Calu3 (cell line): ENCODE data around the gene SYNE1. TPM values are rescaled to one million over a fixed set of nuclear protein-coding genes. Genes with fewer than 3 reads are reported as not detected.
"Not testable (repeated sequence)": the region's sequence is repeated elsewhere in the genome, so short reads cannot be mapped to it uniquely, and the experiment has no call there.

Source experiments
- Bru-seq: library from RNA; stranded (reverse); fragments of 400-500 nt; gene quantifications from one replicate; lab custom pipeline; 2021; lab: Mats Ljungman, UMichigan
- BruChase-seq, 2 experiments: library from RNA; stranded (reverse); fragments of 400-500 nt; gene quantifications; one replicate each; lab custom pipeline; 2021; lab: Mats Ljungman, UMichigan
- BruUV-seq: library from RNA; stranded (reverse); fragments of 400-500 nt; replicated peaks from 2 replicates; lab custom pipeline; 2021; lab: Mats Ljungman, UMichigan
- CTCF ChIA-PET: fragments of 300-600 bp; sonication (Branson Sonifier 250); formaldehyde crosslinking; loops from one replicate; lab custom pipeline; 2022; ENCODE audit warnings: antibody characterized with exemption; lab: Charles Lee
- DNase-seq: peaks from one replicate; pipeline ENCODE4 v3.0.0; 2022
- H3K27ac Mint-ChIP-seq: one replicate; pipeline ENCODE4 v1.8.0; 2022; ENCODE audit warnings: mixed read lengths; ENCODE audit not compliant: unreplicated experiment
- H3K27me3 Mint-ChIP-seq: one replicate; pipeline ENCODE4 v1.8.0; 2022; ENCODE audit warnings: mixed read lengths; ENCODE audit not compliant: unreplicated experiment
- H3K36me3 Mint-ChIP-seq: one replicate; pipeline ENCODE4 v1.8.0; 2022; ENCODE audit warnings: mild to moderate bottlenecking, moderate library complexity, mixed read lengths; ENCODE audit not compliant: insufficient read depth, unreplicated experiment
- H3K4me1 Mint-ChIP-seq: one replicate; pipeline ENCODE4 v1.8.0; 2022; ENCODE audit warnings: mild to moderate bottlenecking, low read depth, mixed read lengths; ENCODE audit not compliant: unreplicated experiment
- H3K4me3 Mint-ChIP-seq: one replicate; pipeline ENCODE4 v1.8.0; 2022; ENCODE audit warnings: mild to moderate bottlenecking, low read depth, moderate library complexity, mixed read lengths; ENCODE audit not compliant: unreplicated experiment
- H3K9me3 Mint-ChIP-seq: one replicate; pipeline ENCODE4 v1.8.0; 2022; ENCODE audit warnings: low read depth, mixed read lengths; ENCODE audit not compliant: unreplicated experiment
- CTCF ChIP-seq: fragments of 200-600 bp; IDR thresholded peaks from one replicate; pipeline ENCODE4 v1.8.0; 2022; ENCODE audit warnings: antibody characterized with exemption; ENCODE audit not compliant: unreplicated experiment
- intact Hi-C: fragments of 100-400 bp; cut with micrococcal nuclease; formaldehyde crosslinking; loops from one replicate; pipeline ENCODE4 v1.10.0; 2022; ENCODE audit not compliant: unreplicated experiment
- long read RNA-seq: library from polyadenylated mRNA; stranded (forward); transcript quantifications from one replicate; pipeline ENCODE4 v2.0.0, GENCODE V29; 2022
- total RNA-seq: library from RNA; stranded (reverse); gene quantifications from 2 replicates; pipeline ENCODE4 v1.2.3, GENCODE V29; 2022

The SYNE1 gene
- 28.1 and 41.1 TPM in 2 replicates for total RNA-seq
- Bru-seq, nascent RNA, result percentile 49 among the genes with signal in this experiment
- percentile 45 among the genes with signal in this experiment for BruChase-seq, experiment 1, labeled RNA remaining after a 6-hour chase
- BruChase-seq, experiment 2, labeled RNA remaining after a 2-hour chase, result percentile 39 among the genes with signal in this experiment
- long read RNA-seq, partial matches to known transcripts, result 2 of 6 reads
- long read RNA-seq, other reads (novel, unspliced or antisense), result 2 of 6 reads

- no peaks in the 10 kb centered on the region for H3K9me3 Mint-ChIP-seq
- DNase-seq, result no peak
- no peak within 1 kb of the TSS for H3K27ac Mint-ChIP-seq
- TF ChIP-seq CTCF, result no peak
- CTCF ChIA-PET, result no interaction called here
- no TSS peak for BruUV-seq
- intact Hi-C loops, result no loop called here
- peaks cover 6% of the 10 kb centered on the region for H3K36me3 Mint-ChIP-seq
- H3K4me3 Mint-ChIP-seq, result peak within 1 kb of the TSS; percentile 71
- peaks cover 26% of the 10 kb centered on the region for H3K27me3 Mint-ChIP-seq
- no peaks in the 10 kb centered on the region for H3K4me1 Mint-ChIP-seq
These were observed at the start of gene SYNE1 for GRCh38 chr6:152637296-152638047. Gene SYNE1, minus strand, starts transcription at chr6:152637362. Its CDS starts 9,031 bp downstream, at chr6:152628331.

GRCh38 chr6:152685819-152686218 is 48.7 kb upstream of the SYNE1 start:
- H3K27ac Mint-ChIP-seq, result no peak overlapping the region
- CTCF ChIA-PET, result no interaction called here
- no peak overlapping the region for H3K4me3 Mint-ChIP-seq
- BruUV-seq, result no TSS peak
- no peaks in the 10 kb centered on the region for H3K27me3 Mint-ChIP-seq
- H3K4me1 Mint-ChIP-seq, result no peaks in the 10 kb centered on the region
- intact Hi-C loops, result no loop called here
- no peaks in the 10 kb centered on the region for H3K9me3 Mint-ChIP-seq
- no peak for TF ChIP-seq CTCF
- H3K36me3 Mint-ChIP-seq, result no peaks in the 10 kb centered on the region
- no peak for DNase-seq

- H3K27ac Mint-ChIP-seq, intact Hi-C loops, H3K9me3 Mint-ChIP-seq, H3K4me3 Mint-ChIP-seq, H3K27me3 Mint-ChIP-seq, CTCF ChIA-PET, H3K36me3 Mint-ChIP-seq, H3K4me1 Mint-ChIP-seq, DNase-seq, BruUV-seq: not testable (repeated sequence)
These were observed 45.8 kb upstream of the SYNE1 start for GRCh38 chr6:152682935-152683334.

DNA sequence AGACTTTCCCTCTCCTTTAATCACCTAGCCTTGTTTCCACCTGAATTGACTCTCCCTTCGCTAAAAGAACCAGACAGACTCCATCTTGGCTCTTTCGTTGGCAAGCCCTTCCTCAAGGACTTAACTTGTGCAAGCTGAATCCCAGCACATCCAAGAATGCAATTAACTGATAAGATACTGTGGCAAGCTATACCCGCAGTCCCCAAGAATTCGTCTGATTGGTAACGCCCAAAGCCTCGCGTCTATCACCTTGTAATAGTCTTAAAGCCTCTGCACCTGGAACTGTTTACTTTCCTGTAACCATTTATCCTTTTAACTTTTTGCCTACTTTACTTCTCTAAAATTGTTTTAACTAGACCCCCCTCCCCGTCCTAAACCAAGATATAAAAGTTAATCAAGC is 45.0 kb upstream of the SYNE1 start:
- Mint-ChIP-seq H3K4me1 (no peaks in the 10 kb centered on the region), H3K27ac (no peak overlapping the region), H3K27me3 (no peaks in the 10 kb centered on the region), H3K36me3 (no peaks in the 10 kb centered on the region), H3K4me3 (no peak overlapping the region), H3K9me3 (no peaks in the 10 kb centered on the region)
- CTCF ChIA-PET, result no interaction called here
- no peak for TF ChIP-seq CTCF
- no TSS peak for BruUV-seq
- no peak for DNase-seq
- intact Hi-C loops, result no loop called here
